GM13977 (cell line): ENCODE measurements around the gene BSND.

Experiments used
- DNase-seq: peaks from one replicate; pipeline ENCODE4 v3.0.0; 2012; ENCODE audit warnings: low spot score
- in situ Hi-C: fragments of 300-500 bp; cut with MboI; formaldehyde crosslinking; loops from one replicate; pipeline ENCODE4 v1.12.0; 2022; ENCODE audit warnings: low sequenced_read_pairs, low pct_unique_long_range_greater_than_20kb, mixed read lengths, inconsistent platforms; ENCODE audit not compliant: unreplicated experiment
- TF ChIP-seq, protein P1 (sequence below): IDR thresholded peaks from 2 replicates; pipeline ENCODE4 v1.5.1; 2012; ENCODE audit warnings: mild to moderate bottlenecking, control low read depth; ENCODE audit not compliant: insufficient read depth; ENCODE audit errors: extremely low read depth, missing control alignments

BSND gene

DNA sequence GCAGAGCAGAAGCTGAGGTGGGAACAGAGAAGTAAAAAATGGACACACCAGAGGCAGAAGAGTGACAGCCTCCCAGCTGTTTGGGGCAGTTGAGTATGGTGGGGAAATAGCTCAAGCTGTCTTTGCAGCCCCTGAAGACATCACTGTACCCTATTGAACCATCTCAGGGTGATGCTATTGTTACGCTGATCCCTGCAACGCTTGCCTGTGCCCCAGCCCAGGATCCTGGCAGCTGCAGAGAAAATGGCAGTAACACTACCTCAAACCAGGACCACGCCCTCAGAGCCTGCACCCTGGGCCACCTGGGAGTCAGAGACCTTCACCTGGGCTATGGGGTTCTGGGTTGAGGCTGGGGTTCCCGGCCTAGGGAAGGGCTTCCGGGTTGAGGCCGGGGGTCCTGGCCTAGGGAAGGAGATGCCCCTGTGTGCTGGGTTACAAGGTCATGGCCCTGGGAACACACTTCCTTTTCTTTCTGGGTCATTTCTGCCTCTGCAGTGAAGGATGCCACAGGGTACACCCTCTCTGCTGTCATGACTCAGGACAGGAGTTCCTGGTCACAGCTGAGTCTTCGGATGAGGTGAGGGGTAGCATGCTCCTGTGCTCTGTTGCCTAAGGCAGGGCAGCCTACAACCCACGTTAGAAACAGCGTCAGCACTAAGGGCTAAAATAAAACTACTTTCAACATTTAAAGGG lies 11.6 kb downstream of the BSND start:
- in situ Hi-C loops: no loop called here
- TF ChIP-seq, protein P1, sequence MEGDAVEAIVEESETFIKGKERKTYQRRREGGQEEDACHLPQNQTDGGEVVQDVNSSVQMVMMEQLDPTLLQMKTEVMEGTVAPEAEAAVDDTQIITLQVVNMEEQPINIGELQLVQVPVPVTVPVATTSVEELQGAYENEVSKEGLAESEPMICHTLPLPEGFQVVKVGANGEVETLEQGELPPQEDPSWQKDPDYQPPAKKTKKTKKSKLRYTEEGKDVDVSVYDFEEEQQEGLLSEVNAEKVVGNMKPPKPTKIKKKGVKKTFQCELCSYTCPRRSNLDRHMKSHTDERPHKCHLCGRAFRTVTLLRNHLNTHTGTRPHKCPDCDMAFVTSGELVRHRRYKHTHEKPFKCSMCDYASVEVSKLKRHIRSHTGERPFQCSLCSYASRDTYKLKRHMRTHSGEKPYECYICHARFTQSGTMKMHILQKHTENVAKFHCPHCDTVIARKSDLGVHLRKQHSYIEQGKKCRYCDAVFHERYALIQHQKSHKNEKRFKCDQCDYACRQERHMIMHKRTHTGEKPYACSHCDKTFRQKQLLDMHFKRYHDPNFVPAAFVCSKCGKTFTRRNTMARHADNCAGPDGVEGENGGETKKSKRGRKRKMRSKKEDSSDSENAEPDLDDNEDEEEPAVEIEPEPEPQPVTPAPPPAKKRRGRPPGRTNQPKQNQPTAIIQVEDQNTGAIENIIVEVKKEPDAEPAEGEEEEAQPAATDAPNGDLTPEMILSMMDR: no peak
- DNase-seq: no peak

GRCh38 chr1:55010887-55011217 lies 12.1 kb downstream of the BSND start:
- in situ Hi-C loops: no loop called here
- no peak for DNase-seq
- TF ChIP-seq, protein P1: no peak

GRCh38 chr1:55012661-55013060 lies 13.9 kb downstream of the BSND start:
- TF ChIP-seq, protein P1: no peak
- no peak for DNase-seq
- in situ Hi-C loops: no loop called here

- in situ Hi-C loops: no loop called here
- TF ChIP-seq, protein P1: no peak
- DNase-seq: no peak
Measured at GRCh38 chr1:55015123-55015522, 16.4 kb downstream of the BSND start.

GRCh38 chr1:55015731-55016620 lies 17.2 kb downstream of the BSND start:
- TF ChIP-seq, protein P1: no peak
- in situ Hi-C loops: no loop called here
- no peak for DNase-seq

GRCh38 chr1:55018395-55018794 lies 19.7 kb downstream of the BSND start:
- in situ Hi-C loops: no loop called here
- no peak for DNase-seq
- TF ChIP-seq, protein P1: no peak
